Measurements from ENCODE around the gene MANSC4. TPM values are rescaled to one million over a fixed set of nuclear protein-coding genes. Genes with fewer than 3 reads are reported as not detected.

The MANSC4 gene
- total and polyA plus RNA-seq, 2 of the 13 experiments (the other 11 are each of a cell fraction or from before 2014, with no cell fraction given): not detected

GRCh38 chr12:27812502-27812901, 32.5 kb upstream of the MANSC4 start:
- Histone ChIP-seq H3K4me1 (ENCODE audit: insufficient read depth, low read length) (peaks cover 25% of the 10 kb centered on the region), H3K9me3 (ENCODE audit: low read length) (no peaks in the 10 kb centered on the region), H3K9ac (ENCODE audit: insufficient read depth, low read depth, low read length) (no peak overlapping the region), H3K27ac (ENCODE audit: extremely low read length, insufficient read depth, low read length) (no peak overlapping the region), H2AFZ (ENCODE audit: low read length) (no peak overlapping the region), H4K20me1 (ENCODE audit: insufficient read depth, low read length) (no peaks in the 10 kb centered on the region), H3K4me2 (ENCODE audit: low read depth, low read length) (no peak overlapping the region), H3K27me3 (ENCODE audit: control insufficient read depth in 1 of 2, insufficient read depth in 2 of 2, low read length in 2 of 2) (peaks cover 1 to 25% of the 10 kb centered on the region in 2 experiments; a peak in 1 of 5 replicates), H3K4me3 (replicated peaks in 1 of 3; ENCODE audit: insufficient read depth in 1 of 3, low read depth in 2 of 3, low read length in 3 of 3) (no peak overlapping the region), H3K36me3 (replicated peaks in 1 of 2; ENCODE audit: control insufficient read depth in 1 of 2, insufficient read depth in 2 of 2, low read length in 2 of 2) (no peaks in the 10 kb centered on the region), H3K79me2 (ENCODE audit: insufficient read depth, low read length) (no peaks in the 10 kb centered on the region)
- intact Hi-C loops (cut with micrococcal nuclease; ENCODE audit: unreplicated experiment): no loop called here
- in situ Hi-C loops (cut with HindIII; ENCODE audit: extremely low pct_ligation_motif_present, low pct_unique_long_range_greater_than_20kb): no loop called here
- no peak for ATAC-seq
- no peak for DNase-seq (ENCODE audit: low spot score)
- FAIRE-seq: no peak
- POLR2A ChIA-PET: no interaction called here
- TF ChIP-seq ZNF543 (CRISPR knock-in tag; IDR thresholded peaks at IDR 0.05) (peak; percentile 91), ATF3 (CRISPR knock-in tag; IDR thresholded peaks at IDR 0.05) (no peak)
- BruUV-seq (replicated peaks): no TSS peak
- 55% methylated on average over 6 of the region's 6 CpGs for WGBS (ENCODE audit: low lambda C conversion rate)
- CTCF ChIA-PET (ENCODE audit: low intra/inter-chr PET ratio, low total read pairs): no interaction called here

DNA sequence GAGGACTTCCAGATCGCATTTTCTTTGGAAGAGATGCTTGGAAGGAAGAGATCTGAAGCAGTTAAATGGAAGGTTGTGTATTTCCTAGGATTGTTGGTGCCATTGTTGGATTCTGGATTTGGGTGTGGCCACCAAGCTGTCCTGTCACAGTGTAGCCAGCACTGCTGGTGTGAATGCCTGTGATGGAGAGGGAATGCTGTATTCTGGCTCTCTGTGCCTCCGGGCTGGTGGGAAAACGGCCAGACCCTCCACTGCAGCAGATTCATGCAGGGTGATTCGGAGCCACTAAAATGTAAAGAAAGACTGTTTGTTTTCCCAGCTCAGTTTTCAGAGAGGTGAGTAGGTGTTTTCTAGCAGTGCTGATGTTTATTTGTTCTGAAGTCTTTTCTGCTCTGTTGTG, 30.7 kb upstream of the MANSC4 start:
- H4K20me1 ChIP-seq (ENCODE audit: insufficient read depth, low read length): no peaks in the 10 kb centered on the region
- H3K9ac ChIP-seq (ENCODE audit: insufficient read depth, low read depth, low read length): peak overlapping the region; percentile 14; the same call in 1 of the 2 replicates
- H3K79me2 ChIP-seq (ENCODE audit: insufficient read depth, low read length): no peaks in the 10 kb centered on the region
- peak overlapping the region; percentile 69 for H2AFZ ChIP-seq (ENCODE audit: low read length)
- ChIA-PET CTCF (ENCODE audit: low intra/inter-chr PET ratio, low total read pairs) (no interaction called here), POLR2A (no interaction called here)
- BruUV-seq (replicated peaks): no TSS peak
- H3K4me2 ChIP-seq (ENCODE audit: low read depth, low read length): peak overlapping the region; percentile 50
- H3K27me3 ChIP-seq (ENCODE audit: control insufficient read depth in 1 of 2, insufficient read depth in 2 of 2, low read length in 2 of 2): peaks cover 0 to 25% of the 10 kb centered on the region in 2 experiments; a peak in 1 of 5 replicates
- in situ Hi-C loops (cut with HindIII; ENCODE audit: extremely low pct_ligation_motif_present, low pct_unique_long_range_greater_than_20kb): no loop called here
- peaks cover 23% of the 10 kb centered on the region for H3K4me1 ChIP-seq (ENCODE audit: insufficient read depth, low read length)
- WGBS (ENCODE audit: low lambda C conversion rate): 42% methylated on average over 1 of the region's 4 CpGs
- H3K36me3 ChIP-seq (replicated peaks in 1 of 2; ENCODE audit: control insufficient read depth in 1 of 2, insufficient read depth in 2 of 2, low read length in 2 of 2): no peaks in the 10 kb centered on the region
- no peak overlapping the region for H3K27ac ChIP-seq (ENCODE audit: extremely low read length, insufficient read depth, low read length)
- no peaks in the 10 kb centered on the region for H3K9me3 ChIP-seq (ENCODE audit: low read length)
- intact Hi-C loops (cut with micrococcal nuclease; ENCODE audit: unreplicated experiment): no loop called here
- DNase-seq (ENCODE audit: low spot score) (no peak), FAIRE-seq (no peak), ATAC-seq (peak; percentile 56)
- H3K4me3 ChIP-seq (replicated peaks in 1 of 3; ENCODE audit: insufficient read depth in 1 of 3, low read depth in 2 of 3, low read length in 3 of 3): no peak overlapping the region
- TF ChIP-seq, protein P1, sequence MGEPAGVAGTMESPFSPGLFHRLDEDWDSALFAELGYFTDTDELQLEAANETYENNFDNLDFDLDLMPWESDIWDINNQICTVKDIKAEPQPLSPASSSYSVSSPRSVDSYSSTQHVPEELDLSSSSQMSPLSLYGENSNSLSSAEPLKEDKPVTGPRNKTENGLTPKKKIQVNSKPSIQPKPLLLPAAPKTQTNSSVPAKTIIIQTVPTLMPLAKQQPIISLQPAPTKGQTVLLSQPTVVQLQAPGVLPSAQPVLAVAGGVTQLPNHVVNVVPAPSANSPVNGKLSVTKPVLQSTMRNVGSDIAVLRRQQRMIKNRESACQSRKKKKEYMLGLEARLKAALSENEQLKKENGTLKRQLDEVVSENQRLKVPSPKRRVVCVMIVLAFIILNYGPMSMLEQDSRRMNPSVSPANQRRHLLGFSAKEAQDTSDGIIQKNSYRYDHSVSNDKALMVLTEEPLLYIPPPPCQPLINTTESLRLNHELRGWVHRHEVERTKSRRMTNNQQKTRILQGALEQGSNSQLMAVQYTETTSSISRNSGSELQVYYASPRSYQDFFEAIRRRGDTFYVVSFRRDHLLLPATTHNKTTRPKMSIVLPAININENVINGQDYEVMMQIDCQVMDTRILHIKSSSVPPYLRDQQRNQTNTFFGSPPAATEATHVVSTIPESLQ (CRISPR knock-in tag; conservative IDR thresholded peaks at IDR 0.05): no peak
- TF ChIP-seq CEBPZ (IDR thresholded peaks at IDR 0.05; ENCODE audit: low read length): no peak
- TF ChIP-seq FOXO4 (CRISPR knock-in tag; conservative IDR thresholded peaks at IDR 0.05): no peak
- no peak for TF ChIP-seq ZBTB46 (CRISPR knock-in tag; IDR thresholded peaks at IDR 0.05; ENCODE audit: borderline replicate concordance)
- no peak for TF ChIP-seq ZNF709 (CRISPR knock-in tag; IDR thresholded peaks at IDR 0.05)
